Glomerular visceral epithelial cell (primary cell): ENCODE data around the gene IGFALS.
"Not testable (repeated sequence)": the region's sequence is repeated elsewhere in the genome, so short reads cannot be mapped to it uniquely, and the experiment has no call there.

Source experiments
- DNase-seq: peaks from one replicate; pipeline ENCODE4 v3.0.0-alpha.2; 2016; ENCODE audit errors: extremely low spot score

The IGFALS gene

DNA sequence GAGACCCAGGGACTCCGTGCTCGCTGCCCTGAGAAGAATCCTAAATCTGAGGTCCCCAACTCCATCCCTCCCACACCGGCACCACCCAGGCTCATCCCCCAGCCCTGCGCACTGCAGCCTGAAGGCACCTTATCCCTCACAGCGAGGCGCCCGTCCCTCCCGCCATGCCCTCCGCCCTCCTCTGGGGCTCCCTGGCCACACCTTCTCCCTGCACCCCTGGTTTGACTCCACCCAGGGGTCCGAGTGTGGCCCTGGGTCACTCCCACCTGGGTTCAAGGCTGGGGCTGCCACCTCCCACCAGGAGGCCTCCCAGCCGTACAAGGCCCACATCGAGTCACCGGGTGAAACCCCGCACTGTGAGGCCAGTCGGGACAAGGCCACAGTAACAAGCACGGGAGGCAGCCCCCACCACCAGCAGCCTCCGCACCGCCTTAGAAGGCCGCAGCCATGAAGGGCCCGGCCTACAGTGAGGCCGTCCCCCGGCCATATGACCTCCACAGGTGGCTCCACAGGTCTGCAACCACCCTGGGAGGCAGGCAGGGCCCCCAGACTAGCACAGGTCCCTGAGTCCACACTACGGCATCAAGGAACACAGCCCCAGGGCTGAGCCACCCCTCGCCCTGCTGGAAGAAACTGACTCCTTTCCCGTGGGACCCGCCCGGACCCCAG, 24.8 kb upstream of the IGFALS start:
- DNase-seq, result no peak

DNA sequence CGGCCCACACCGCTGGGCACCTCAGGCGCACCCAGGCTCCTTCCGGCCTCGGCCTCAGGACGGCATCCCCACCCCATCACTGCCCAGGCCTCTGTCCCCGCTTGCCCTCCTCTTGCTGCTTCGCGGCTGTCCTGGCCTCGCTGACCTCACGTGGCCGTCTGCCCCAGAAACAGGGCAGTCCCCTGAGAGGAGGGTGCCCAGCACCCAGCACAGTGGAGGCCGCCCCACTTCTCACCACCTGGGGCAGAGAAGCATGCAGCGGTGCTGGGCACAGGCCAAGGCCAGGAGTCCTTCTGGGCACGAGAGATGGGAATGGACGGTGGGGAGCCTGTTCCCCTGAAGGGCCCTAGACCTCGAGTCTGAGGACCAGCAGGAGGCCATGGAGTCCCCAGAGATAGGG, 24.2 kb upstream of the IGFALS start:
- DNase-seq, result no peak

DNA sequence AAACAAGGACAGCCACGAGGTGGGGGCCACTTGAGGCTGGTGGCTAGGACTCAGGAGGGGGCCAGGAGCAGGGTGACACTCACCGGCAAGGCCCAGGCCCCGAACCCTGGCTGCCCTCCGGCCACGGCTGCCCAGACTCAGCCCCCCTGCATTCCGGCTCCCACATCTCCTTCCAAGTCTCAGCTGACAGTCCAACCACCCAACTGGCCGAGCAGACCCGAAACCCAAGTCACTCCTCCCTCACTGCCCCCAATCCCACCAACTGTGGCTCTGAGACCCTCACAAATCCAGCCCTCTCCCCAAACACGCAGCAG, 23.7 kb upstream of the IGFALS start:
- DNase-seq, result no peak

DNA sequence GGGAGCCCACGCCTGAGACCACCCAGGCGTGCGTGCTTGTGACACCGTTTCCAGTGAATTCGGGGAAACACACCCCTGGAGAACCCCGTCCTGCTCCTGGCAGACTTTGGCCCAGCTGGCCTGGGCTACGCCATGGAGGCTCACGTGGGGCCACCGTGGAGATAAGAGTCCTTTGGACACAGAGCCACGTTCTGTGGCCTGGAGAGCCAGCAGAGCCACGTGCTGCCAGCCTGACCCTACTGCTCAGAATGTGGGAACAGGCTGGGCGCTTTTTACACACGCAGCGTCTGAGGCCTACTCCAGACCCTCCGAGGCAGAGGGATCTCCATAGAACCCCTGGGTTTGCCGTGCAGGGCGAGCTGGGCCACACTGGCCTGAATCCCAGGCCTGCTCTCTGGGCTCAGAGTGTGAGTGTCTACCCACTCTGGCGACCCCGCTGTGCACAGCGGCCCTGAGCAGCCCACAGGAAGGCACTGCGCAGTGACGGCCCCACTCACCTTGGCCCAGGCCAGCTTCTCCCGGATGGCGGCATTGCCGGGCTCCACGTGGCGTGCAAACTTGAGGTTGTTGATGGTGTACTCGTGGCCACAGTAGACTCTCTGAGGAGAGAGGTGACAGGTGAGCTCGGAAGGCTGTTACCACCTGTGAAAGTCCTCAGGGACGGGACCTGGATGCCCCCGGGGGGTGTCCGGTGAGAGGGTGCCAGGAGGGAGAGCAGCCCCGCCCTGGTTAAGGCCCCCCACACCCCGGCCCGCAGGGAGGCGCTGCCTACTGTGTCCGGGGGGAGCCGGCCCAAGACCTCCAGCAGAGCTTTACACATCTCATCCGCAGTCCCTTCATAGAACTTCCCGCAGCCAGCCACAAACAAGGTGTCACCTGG, 23.1 kb upstream of the IGFALS start:
- no peak for DNase-seq

DNA sequence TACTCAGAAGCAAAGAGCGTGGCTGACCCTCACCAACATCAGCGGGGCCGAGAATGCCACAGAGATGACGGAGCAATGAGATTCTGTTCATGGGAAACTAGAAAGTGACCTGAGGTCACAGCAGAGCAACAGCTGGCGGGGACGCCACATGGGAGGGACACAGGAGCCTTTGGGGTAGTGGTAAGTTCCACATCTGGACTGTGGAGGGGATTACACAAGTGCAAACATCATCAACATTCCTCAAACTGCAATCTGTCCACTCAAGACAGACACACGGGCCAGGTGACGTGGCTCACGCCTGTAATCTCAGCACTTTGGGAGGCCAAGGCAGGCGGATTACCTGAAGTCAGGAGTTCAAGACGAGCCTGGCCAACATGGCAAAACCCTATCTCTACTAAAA, 22.0 kb upstream of the IGFALS start:
- DNase-seq, result no peak

DNA sequence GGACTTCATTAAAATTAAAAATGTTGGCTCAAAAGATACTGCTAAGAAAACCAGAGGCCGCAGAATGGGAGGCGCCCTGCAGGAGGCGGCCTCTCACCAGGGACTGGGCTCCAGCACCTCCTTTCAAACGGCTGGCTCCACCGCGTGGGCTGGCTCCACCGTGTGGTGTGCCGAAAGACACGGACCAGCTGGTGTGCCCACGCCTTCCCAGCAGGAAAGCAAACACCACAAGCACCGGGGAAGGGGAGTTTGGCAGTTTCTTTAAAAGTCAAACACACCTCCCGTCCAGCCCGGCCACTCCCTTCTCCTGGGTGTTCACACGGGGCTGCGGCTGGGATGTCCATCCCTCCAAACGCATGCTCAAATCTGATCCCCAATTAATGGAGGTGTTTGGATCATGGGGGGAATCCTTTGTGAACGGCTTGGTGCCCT, 19.2 kb upstream of the IGFALS start:
- DNase-seq, result no peak

DNA sequence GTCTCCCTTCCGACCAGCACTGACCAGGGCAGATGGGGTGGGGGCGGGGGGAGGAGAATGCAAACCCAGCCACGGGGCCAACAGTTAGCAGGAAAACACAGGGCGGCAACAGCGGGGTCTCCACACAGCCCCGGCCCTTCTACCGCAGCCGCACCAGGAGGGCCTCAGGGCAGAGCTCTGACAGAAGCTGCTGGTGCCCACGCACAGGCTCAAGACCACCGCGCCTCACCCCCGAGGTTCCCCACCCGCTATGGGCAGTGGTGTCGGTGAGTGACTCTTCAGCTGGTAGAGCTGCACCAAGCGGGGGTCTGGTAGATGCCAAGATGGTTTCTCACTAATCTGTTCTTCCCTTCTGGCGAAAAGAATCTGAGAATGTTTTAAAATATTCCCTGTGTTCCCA, 17.0 kb upstream of the IGFALS start:
- no peak for DNase-seq

DNA sequence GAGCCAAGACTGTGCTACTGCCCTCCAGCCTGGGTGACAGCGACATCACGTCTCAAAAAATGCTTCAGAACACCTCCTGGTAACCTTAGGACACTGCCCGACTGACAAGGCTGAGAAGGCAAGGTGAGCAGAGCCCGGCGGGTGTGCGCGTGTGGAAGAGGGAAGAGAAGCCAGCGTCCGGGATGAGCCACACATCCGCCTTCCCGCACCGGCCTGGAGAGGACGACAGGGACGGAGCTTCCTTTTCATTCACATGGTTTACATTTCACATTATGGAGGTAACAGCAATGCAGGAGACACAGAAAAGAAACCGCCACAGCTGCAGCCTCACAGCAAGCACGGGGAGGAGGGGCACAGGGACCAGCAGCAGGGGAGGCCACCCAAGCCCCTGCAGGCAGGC, 16.6 kb upstream of the IGFALS start:
- DNase-seq, result no peak

DNA sequence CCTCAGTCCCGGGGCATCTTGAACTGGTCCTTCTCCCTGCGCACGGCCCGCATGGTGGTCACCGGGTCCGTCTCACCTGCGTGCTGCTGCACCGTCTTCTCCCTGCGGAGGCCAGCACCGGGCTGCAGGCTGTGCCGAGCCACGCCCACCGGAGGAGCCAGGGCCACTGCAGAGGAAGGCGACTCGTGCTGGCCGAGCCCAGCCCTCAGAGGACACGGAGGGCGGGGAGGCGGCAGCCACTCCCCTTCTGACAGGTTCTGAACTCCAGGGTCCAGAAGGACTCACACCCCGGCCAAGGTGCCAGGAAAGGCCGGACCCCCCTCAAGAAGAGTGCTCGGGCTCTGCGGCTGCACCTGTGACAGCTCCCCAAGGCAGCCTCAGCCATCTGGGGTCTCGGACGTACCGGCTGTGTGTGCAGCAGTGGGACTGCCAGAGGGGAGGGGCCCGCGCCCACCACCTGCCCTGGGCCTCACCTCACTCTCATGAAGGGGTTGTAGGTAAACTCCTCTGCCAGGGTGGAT, 15.8 kb upstream of the IGFALS start:
- DNase-seq, result no peak

DNA sequence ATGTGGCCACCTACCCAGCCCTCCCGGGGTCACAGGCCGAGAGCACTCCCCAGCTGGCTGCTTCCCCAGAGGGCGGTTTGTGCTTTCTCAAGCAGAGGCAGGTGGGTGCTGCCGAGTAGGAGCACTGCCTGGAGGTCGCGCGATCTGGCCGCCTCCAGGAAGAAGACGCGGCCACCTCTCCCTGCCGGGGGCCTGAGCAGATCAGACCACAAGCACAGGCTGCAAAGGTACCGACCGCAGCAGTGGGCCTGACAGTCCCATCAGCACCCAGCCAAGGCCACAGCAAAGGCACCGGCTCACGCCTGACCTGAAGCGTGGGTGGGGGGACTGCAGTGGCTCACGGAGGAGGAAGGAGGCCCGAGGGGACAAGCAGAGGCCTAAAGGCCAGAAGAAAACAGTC, 15.2 kb upstream of the IGFALS start:
- no peak for DNase-seq

DNA sequence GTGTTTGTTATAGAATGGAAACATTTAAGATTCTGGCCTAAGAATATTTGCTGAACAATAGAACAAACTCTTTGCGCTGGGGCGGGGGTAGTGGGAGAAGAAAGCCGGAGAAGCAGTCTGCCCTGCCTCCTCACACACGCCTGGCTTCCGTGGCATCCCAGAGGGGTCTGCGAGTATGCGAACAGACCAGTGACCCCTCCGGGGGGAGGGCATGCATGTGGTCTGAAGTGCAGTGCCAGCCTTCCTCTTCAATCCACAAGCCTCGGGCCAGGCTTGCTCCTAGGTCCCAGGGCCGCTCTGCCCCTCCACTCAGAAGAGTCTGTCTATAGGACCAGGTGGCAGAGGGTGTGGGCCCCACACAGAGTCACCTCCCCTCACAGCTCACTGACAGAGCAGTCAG, 14.1 kb upstream of the IGFALS start:
- no peak for DNase-seq

DNA sequence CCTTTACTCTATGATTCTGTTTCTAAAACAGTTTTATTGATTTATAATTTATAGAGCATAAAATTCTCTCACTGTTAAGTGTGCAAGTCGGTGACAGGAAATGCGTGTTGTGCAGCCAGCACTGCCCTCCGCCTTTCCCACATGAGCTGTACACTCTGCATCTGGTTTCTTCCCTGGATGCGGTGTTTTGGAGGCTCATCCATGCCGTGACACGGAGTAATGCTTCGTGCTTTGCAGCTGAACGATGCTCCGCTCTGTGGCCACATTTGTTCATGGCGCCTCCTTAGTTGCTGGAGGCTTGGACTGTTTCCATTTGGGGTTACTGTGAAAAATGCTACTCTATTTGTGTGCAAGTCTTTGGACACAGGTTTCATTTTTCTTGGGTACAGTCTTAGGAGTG, 7.2 kb upstream of the IGFALS start:
- no peak for DNase-seq

DNA sequence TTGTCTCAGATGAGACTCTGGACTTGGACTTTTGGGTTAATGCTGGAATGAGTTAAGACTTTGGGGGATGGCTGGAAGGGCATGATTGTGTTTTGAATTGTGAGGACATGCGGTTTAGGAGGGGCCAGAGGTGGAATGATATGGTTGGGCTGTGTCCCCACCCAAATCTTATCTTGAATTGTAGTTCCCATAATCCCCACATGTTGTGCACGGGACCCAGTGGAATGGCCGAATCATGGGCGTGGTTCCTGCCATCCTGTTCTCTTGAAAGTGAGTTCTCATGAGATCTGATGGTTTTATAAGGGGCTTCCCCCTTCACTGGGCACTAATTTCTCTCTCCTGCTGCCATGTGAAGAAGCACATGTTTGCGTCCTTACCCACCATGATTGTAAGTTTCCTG, 5.8 kb upstream of the IGFALS start:
- not testable (repeated sequence) for DNase-seq

DNA sequence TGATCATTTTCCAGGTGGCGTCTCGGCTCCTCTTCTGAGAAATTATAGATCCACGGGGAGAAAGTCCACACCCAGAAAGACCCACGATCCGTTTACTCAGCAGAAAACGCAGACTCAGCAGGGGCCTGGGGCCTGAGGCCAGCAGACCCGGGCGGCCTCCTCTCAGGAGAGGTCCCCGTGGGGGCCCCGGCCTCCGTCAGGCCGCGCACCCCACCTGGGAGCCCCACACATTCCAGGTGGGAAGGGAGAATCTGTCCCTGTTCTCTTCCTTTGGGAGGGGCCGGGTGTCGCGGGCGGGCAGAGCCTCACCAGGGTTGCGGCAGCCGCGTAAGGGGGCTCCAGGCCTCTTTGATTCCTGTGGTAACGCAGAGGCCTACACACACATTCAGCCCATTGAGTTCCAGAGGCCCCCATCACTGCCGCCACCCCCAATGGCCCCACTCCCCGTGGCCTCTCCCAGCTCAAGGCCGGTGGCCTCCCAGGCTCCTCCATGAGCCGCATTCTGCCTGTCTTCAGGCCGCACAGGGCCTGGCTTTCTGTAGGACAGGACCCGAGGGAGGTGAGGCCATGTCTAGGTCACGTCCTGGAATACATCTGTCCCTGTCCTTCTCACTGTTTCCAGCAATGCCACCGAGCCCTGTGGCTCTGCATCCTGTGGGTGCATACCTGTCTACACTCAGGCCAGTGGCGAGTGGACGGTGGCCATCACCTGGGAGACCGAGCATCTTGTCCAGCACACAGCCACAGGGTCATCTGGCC, 1.6 kb upstream of the IGFALS start:
- DNase-seq, result no peak

DNA sequence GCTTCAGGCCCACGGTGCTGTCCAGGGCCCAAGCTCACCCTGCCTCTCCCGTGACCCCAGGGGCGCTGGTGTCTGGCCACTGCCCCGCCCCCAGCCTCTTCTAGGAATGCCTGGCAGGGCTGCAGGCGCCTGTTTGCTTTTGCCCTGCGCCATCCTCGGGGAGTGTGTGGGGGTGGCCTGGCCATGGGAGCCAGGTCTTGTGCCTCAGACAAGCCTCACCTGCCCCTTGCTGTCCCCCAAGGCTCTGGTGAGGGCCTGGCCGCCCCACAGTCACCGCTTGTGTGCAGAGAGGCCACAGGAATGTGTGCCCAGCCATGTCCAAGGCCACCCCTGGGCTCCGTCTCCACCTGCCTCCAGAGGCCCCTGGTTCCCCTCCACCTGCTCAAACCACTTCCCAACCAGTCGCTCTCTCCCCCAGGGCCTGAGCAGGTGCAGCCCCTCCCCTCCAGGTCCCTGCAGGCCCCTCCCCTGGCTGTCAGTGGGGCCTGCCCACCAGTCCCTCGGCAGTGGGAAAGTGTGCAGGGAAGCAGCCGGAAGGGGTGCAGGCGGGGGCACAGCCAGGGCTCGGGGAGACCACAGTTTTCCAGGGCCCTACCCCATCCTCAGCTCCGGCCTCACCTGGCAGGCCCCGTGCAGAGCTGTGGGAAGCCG, 841 bp upstream of the IGFALS start:
- no peak for DNase-seq

DNA sequence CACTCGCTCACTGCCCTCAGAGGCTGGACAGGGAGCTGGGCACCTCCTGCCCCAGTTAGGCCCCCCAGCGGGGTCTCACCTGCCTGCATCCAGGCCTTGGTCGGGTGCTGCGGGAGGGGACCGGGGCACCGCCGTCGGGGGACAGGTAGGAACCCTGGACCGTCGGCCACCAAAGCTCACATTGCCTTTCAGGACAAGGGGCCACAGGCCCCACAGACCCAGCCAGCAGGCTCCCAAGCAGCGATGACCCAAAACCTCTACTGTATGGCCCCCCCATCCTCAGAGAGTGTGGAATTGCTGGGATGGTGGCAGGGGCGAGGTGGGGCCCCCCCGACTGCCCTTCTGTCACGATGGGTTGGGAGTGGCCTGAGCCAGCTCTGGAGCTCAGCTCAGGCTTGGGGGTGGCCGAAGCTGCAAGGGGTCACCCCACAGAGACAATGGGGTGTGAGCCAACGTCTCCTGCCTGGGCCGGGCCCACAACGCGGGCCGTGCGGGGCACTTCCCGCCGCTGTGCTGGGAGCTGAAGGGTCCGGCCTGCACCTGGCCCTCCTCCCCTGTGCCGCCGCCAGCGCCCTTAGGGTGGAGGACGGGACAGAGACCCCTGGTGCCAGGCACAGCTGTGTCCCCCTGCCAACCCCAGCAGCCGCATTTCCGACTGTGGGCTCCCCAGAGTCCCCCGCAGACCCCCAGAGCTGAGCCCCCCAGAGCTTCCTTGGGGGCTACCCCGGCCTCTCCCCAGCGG, 498 bp downstream of the IGFALS start:
- DNase-seq, result no peak

DNA sequence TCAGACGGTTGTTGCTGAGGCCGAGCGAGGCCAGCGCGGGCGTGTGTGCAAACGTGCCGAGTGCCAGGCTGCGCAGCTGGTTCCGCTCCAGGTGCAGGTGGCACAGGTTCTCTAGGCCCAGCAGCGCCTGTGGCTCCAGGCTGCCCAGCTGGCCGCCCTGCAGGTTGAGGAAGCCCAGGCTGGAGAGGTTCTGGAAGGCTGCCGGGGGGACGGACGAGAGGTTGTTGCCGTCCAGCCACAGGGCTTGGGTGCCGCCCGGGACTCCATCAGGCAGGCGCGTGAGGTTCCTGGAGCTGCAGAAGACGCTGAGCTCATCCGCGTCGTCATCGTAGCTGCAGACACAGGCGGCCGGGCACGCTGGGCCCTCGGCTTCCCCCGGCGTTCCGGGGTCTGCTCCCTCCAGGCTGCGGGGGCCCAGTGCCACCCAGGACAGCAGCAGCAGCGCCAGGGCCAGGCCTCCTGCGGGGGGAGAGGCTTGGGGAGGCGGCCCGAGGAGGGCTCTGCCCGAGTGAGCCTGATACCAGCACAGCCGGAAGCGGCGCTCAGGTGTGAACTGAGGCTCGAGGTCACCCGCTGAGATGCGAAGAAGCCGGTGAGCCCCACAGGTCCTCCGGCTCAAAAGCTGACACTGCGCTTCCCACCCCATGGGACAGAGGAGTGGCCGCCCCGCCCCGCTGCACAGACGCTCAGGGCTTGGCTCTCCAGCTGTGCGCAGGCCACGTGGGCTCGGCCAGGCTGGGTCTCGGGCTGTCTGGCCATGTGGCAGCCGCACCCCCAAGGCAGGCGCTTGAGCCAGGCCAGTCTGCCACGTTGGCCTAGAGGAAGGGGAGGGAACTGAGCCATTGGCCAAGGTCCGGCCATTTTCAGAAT, 1.3 kb downstream of the IGFALS start:
- no peak for DNase-seq

DNA sequence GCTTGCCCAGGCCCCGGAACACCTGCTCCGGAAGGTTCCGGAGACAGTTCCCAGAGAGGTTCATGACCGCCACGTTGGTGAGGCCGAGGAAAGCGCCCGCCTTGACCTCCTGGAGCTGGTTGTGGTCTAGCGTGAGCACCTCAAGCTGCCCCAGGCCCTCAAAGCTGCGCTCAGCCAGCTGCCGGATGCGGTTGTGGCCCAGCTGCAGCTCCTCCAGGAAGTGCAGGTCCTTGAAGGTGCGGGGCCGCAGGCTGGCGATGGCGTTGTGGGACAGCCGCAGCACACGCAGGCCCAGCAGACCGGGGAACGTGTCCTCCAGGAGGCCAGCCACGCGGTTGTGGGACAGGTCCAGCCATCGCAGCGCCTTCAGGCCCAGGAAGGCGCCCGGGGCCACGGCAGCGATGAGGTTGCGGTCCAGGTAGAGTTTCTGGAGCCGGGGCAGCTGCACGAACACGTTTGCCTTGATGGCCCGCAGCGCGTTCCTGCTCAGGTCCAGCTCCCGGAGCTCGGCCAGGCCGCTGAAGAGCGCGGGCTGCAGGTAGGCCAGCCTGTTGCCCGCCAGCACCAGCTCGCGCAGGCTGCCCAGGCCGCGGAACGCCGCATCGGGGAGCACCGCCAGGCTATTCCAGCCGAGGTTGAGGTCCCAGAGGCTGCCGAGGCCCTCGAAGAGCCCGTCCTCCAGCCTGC, 2.1 kb downstream of the IGFALS start:
- DNase-seq, result no peak

DNA sequence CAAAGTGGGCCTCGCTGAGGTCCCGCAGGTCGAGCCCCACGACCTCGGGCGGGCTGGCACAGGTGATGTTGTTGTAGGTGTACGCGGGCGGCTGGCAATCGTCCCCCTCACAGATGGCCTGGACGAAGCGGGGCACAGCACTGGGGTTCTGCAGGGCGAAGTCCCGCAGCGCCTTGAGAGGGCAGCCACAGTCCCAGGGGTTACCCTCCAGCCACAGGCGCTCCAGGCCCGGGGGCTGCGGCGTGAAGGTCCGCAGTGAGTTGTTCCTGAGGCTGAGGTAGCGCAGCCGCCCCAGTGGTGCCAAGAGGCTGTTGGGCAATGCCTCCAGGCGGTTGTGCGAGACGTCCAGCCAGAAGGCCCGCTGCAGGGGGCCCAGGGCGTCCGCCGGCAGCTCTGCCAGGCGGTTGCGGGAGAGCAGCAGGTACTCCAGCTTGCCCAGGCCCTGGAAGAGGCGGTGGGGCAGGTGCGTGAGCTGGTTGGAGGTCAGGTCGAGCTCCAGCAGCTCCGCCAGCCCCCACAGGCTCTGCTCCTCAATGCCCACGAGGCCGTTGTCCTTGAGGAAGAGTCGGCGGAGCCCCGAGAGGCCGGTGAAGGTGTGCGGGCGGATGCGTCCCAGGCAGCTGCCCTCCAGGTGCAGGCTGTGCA, 2.8 kb downstream of the IGFALS start:
- DNase-seq, result no peak
